HL-60 (cell line): Measurements from ENCODE around the gene TNFAIP1.

Experiments
- DNase-seq, 2 experiments: peaks; one replicate each; pipeline ENCODE4 v3.0.0-alpha.2; 2010 to 2020; ENCODE audit warnings: low read depth in 1 of 2, low spot score in 1 of 2
- H3K27ac ChIP-seq: fragments of 250-450 bp; sonication (Bioruptor Pico); replicated peaks from 2 replicates; pipeline ENCODE4 v1.5.1; 2020; ENCODE audit warnings: mild to moderate bottlenecking, moderate library complexity
- H3K27me3 ChIP-seq: fragments of 250-450 bp; sonication (Bioruptor Pico); 2 replicates; pipeline ENCODE4 v1.5.1; 2021; ENCODE audit warnings: mild to moderate bottlenecking, moderate library complexity; ENCODE audit not compliant: insufficient read depth, poor library complexity, severe bottlenecking
- H3K4me3 ChIP-seq: replicated peaks from 2 replicates; pipeline ENCODE4 v1.5.1; 2011; ENCODE audit warnings: mild to moderate bottlenecking, control low read depth, low read length; ENCODE audit not compliant: insufficient read depth
- CTCF ChIP-seq: IDR thresholded peaks from one replicate; pipeline ENCODE4 v1.5.1; 2011; ENCODE audit warnings: low read length, control low read depth, inconsistent platforms; ENCODE audit not compliant: insufficient read depth
- GABPA ChIP-seq: IDR thresholded peaks from 2 replicates; pipeline ENCODE4 v1.6.1; 2012; ENCODE audit warnings: low read depth
- POLR2AphosphoS5 ChIP-seq: IDR thresholded peaks from 2 replicates; pipeline ENCODE4 v1.6.1; 2012; ENCODE audit warnings: low read depth
- SPI1 ChIP-seq: IDR thresholded peaks from 2 replicates; pipeline ENCODE4 v1.6.1; 2012; ENCODE audit warnings: low read depth, mild to moderate bottlenecking, borderline replicate concordance
- TF ChIP-seq, protein P1 (sequence below): IDR thresholded peaks from 2 replicates; pipeline ENCODE4 v1.6.1; 2012; ENCODE audit warnings: low read depth; ENCODE audit not compliant: insufficient replicate concordance

Gene TNFAIP1

DNA sequence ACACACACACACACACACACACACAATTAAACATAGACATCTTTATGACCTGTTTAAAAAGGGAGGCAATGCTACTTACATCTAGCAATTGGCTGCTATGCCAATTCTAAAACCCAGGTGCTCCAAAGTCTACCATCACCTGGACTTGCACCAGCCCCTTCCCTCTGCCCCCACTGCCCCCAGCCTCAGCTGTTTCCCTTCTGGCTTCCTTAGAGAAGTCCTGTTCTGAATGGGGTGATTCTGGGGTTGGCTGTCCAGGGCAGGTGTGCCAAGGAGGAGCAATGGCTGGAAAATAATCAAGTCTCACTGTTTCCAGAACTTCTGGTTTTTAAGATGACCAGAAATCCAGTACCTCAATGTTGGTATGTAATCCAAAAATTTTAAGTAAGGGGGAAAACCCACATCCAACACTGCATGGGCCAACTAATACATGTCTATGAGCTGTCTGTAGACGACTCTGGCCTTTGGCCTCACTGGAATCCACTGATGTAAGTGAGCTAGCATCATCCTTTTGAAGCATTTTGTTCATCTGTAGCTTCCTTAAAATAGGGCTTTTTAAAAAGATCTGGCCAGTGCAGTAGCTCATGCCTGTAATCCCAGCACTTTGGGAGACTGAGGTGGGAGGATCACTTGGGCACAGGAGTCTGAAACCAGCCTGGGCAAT lies 2.3 kb upstream of the TNFAIP1 start:
- Histone ChIP-seq H3K27ac (peak overlapping the region; percentile 69), H3K27me3 (no peaks in the 10 kb centered on the region), H3K4me3 (no peak overlapping the region)
- no peak for DNase-seq
- TF ChIP-seq, protein P1, sequence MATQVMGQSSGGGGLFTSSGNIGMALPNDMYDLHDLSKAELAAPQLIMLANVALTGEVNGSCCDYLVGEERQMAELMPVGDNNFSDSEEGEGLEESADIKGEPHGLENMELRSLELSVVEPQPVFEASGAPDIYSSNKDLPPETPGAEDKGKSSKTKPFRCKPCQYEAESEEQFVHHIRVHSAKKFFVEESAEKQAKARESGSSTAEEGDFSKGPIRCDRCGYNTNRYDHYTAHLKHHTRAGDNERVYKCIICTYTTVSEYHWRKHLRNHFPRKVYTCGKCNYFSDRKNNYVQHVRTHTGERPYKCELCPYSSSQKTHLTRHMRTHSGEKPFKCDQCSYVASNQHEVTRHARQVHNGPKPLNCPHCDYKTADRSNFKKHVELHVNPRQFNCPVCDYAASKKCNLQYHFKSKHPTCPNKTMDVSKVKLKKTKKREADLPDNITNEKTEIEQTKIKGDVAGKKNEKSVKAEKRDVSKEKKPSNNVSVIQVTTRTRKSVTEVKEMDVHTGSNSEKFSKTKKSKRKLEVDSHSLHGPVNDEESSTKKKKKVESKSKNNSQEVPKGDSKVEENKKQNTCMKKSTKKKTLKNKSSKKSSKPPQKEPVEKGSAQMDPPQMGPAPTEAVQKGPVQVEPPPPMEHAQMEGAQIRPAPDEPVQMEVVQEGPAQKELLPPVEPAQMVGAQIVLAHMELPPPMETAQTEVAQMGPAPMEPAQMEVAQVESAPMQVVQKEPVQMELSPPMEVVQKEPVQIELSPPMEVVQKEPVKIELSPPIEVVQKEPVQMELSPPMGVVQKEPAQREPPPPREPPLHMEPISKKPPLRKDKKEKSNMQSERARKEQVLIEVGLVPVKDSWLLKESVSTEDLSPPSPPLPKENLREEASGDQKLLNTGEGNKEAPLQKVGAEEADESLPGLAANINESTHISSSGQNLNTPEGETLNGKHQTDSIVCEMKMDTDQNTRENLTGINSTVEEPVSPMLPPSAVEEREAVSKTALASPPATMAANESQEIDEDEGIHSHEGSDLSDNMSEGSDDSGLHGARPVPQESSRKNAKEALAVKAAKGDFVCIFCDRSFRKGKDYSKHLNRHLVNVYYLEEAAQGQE = no peak
- TF ChIP-seq CTCF (no peak), SPI1 (no peak), GABPA (no peak), POLR2AphosphoS5 (no peak)

DNA sequence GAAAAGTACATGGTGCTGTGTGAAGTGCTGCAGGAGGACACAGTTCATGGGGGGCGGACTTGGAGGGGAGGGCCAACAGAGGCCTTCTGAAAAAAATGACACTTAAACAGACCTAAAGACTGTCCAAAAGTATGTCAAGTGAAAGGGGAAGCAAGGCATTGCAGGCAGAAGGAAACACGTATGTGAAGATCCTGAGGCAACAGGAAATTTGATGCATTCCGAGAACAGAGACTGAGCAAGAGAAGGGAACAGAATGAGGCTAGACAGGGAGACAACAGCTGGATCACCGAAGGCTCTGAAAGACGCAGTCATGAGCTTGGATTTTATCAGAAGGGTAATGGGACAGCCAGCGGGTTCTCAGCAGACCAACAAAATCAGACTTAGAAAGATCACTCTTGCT lies 1.4 kb upstream of the TNFAIP1 start:
- TF ChIP-seq, protein P1 = no peak
- TF ChIP-seq POLR2AphosphoS5 (no peak), SPI1 (no peak), CTCF (no peak), GABPA (no peak)
- Histone ChIP-seq H3K4me3 (peak overlapping the region; percentile 97), H3K27ac (peak overlapping the region; percentile 69), H3K27me3 (no peaks in the 10 kb centered on the region)
- DNase-seq = peak in 1 of 2 experiments; percentile 53

- peak overlapping the region; percentile 97 for H3K4me3 ChIP-seq
- H3K27ac ChIP-seq = peak overlapping the region; percentile 69
- no peak for TF ChIP-seq CTCF
- no peak for TF ChIP-seq SPI1
- TF ChIP-seq, protein P1 = no peak
- TF ChIP-seq GABPA = no peak
- no peak for TF ChIP-seq POLR2AphosphoS5
- no peak for DNase-seq
- H3K27me3 ChIP-seq = no peaks in the 10 kb centered on the region
Observed at GRCh38 chr17:28334666-28335200, 828 bp upstream of the TNFAIP1 start.
